Ammon's horn (tissue), 1 donor: ENCODE data around the gene TMEM95.

Experiments
- DNase-seq: peaks from one replicate; pipeline ENCODE4 v3.0.0-alpha.2; 2016; ENCODE audit warnings: low spot score

Gene TMEM95

DNA sequence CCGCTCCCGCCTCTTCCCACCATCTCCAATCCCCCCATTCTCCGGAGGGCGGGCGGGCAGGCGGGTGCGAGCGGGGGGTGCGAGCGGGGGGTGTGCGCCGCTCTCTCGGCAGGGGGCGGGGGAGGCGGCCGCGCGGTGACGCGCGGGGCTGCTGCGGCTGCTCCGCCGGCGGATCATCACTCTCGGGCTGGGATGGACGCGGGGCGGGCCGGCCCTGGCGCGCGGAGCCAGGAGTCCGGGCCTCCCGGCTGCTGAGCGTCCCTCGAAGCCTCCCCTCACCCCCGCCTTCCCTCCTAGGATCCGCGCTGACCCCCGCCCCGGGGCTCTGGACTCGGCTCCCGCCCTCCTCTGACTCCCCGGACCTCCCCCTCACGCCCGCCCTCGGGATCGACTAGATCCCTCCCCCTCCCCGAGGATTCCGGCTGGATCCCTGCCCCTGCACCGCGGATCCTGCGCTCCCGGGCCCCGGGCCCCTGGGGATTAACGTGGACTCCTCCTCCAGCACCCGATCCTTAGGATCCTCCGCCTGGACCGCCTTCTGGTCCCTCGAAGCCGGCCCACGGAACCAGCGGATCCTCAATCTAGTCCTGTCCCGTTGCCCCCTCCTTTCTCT, 49.9 kb downstream of the TMEM95 start:
- no peak for DNase-seq

GRCh38 chr17:7405350-7406234, 50.6 kb downstream of the TMEM95 start:
- DNase-seq, result peak; percentile 57

DNA sequence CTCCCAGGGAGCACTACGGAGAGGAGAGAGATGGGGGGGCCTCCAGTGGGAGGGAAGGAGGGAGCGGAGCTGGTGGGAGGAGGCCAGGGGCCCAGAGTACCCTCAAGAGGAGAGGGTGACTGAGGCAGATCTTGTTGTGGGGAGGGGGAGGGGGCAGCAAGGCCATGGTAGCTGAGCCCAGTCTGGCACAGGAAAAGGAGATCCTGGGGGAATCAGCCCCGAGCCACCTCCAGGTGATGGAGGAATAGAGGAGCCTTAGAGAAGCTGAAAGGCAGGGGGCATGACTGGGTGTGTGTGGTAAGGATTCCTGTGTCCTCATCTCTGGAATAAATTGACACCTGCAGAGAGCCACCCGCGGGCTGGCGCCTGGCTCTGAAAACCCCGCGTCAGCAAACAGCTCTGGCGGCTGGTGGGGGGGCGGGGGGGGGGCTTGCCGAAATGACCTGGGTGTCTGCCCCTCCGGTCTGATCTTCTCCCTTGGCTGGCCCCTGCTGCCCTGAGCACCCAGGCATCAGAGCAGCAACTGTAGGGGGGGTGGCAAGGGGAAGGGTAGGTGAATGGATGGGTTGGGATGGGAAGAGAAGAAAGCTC, 51.4 kb downstream of the TMEM95 start:
- no peak for DNase-seq
